K562 (cell line): ENCODE measurements around the gene PCBP2. TPM values are rescaled to one million over a fixed set of nuclear protein-coding genes. Genes with fewer than 3 reads are reported as not detected.

Source experiments
- CEBPB ChIP-seq: fragments of 450-650 bp; IDR thresholded peaks from 2 replicates; pipeline ENCODE4 v1.6.1; 2016; ENCODE audit warnings: missing genetic modification characterization, missing compliant biosample characterization
- E2F5 ChIP-seq: sonication (generic); formaldehyde crosslinking; IDR thresholded peaks from 2 replicates; pipeline ENCODE4 v1.8.0; 2022; ENCODE audit warnings: mild to moderate bottlenecking, missing genetic modification reagents
- GATA2 ChIP-seq: sonication (generic); formaldehyde crosslinking; IDR thresholded peaks from 2 replicates; pipeline ENCODE4 v1.4.0; 2020; ENCODE audit warnings: mild to moderate bottlenecking, missing genetic modification reagents
- GTF2B ChIP-seq: IDR thresholded peaks from 2 replicates; pipeline ENCODE4 v1.6.1; 2011; ENCODE audit not compliant: insufficient read length; ENCODE audit errors: extremely low read depth
- LCOR ChIP-seq: sonication (generic); formaldehyde crosslinking; IDR thresholded peaks from 2 replicates; pipeline ENCODE4 v1.8.0; 2022; ENCODE audit warnings: mild to moderate bottlenecking, missing genetic modification reagents
- POLR2AphosphoS5 ChIP-seq: IDR thresholded peaks from 2 replicates; pipeline ENCODE4 v1.6.1; 2011; ENCODE audit warnings: mild to moderate bottlenecking, low read depth, low read length, moderate library complexity; ENCODE audit not compliant: control insufficient read depth, insufficient read depth
- RNF219 ChIP-seq: fragments of 250-450 bp; sonication (Bioruptor Pico); IDR thresholded peaks from 2 replicates; pipeline ENCODE4 v1.5.0; 2022; ENCODE audit warnings: mild to moderate bottlenecking
- TAF1 ChIP-seq: IDR thresholded peaks from 2 replicates; pipeline ENCODE4 v1.6.1; 2011; ENCODE audit warnings: mild to moderate bottlenecking, low read length, moderate library complexity; ENCODE audit not compliant: insufficient read depth, control insufficient read depth, severe bottlenecking; ENCODE audit errors: extremely low read depth
- ZBTB40 ChIP-seq, 2 experiments: fragments of 450-650 bp in 1 of 2; sonication (generic) in 1 of 2; formaldehyde crosslinking in 1 of 2; IDR thresholded peaks; 2 replicates each; pipeline versions ENCODE4 v1.7.1 to v1.9.0; 2016 to 2022; ENCODE audit warnings: inconsistent platforms in 1 of 2, mild to moderate bottlenecking in 1 of 2, missing genetic modification reagents in 1 of 2
- ZBTB7A ChIP-seq: IDR thresholded peaks from 2 replicates; pipeline ENCODE4 v1.6.1; 2011; ENCODE audit warnings: low read depth, mild to moderate bottlenecking, low read length, moderate library complexity, borderline replicate concordance; ENCODE audit not compliant: control insufficient read depth
- ZNF384 ChIP-seq: IDR thresholded peaks from 2 replicates; pipeline ENCODE4 v1.6.1; 2012; ENCODE audit warnings: low read depth, low read length, improper control_type of control experiment
- polyA plus RNA-seq, 8 experiments: library from polyadenylated mRNA; depleted of rRNA in 4 of 8; stranded (reverse) in 5 of 8; unstranded in 3 of 8; fragments of >200 nt; fragmentation: Nextera tagmentation in 2 of 8; fragmentation: Illumina TruSeq in 1 of 8; extraction: Ambion mirVana in 2 of 8; extraction: Trizol in 1 of 8; gene quantifications; 2 replicates each; pipeline versions ENCODE4 v1.2.1 to v1.2.3, GENCODE V29; 2011 to 2014; ENCODE audit warnings: inconsistent platforms in 1 of 8, missing spikeins in 1 of 8
- total RNA-seq, 7 experiments: library from RNA; depleted of rRNA in 6 of 7; stranded (reverse); fragments of >200 nt in 6 of 7; fragmentation: Illumina TruSeq in 2 of 7; extraction: Trizol in 2 of 7; gene quantifications; 2 replicates each; pipeline versions ENCODE4 v1.2.1 to v1.2.3, GENCODE V29; 2011 to 2021; ENCODE audit warnings: low replicate concordance in 1 of 7

Gene PCBP2
- total and polyA plus RNA-seq, 9 of the 15 experiments (the other 6 are each of a cell fraction or from before 2014, with no cell fraction given) = 137 to 831 (median 328) TPM

- 0 out of 2 replicates have a peak, but pooled peaks have one; percentile 34 for TF ChIP-seq ZBTB40 (IDR thresholded peaks at IDR 0.05)
- no peak for TF ChIP-seq ZBTB40 (CRISPR knock-in tag; IDR thresholded peaks at IDR 0.05)
- TF ChIP-seq GTF2B = peak; percentile 31
- peak; percentile 36; the same call in 1 of the 2 replicates for TF ChIP-seq GATA2 (CRISPR knock-in tag)
- peak; percentile 58 for TF ChIP-seq ZNF384
- no peak for TF ChIP-seq RNF219 (CRISPR knock-in tag)
- TF ChIP-seq CEBPB (tag) = peak; percentile 99
- 0 out of 2 replicates have a peak, but pooled peaks have one; percentile 49 for TF ChIP-seq LCOR (CRISPR knock-in tag)
- peak; percentile 55 for TF ChIP-seq TAF1
- TF ChIP-seq POLR2AphosphoS5 = peak; percentile 48
- 0 out of 2 replicates have a peak, but pooled peaks have one; percentile 45 for TF ChIP-seq E2F5 (CRISPR knock-in tag)
- TF ChIP-seq ZBTB7A = peak; percentile 73
These were observed 48.4 kb downstream of the PCBP2 start (continued) for GRCh38 chr12:53500142-53500775.
